Lower leg skin (tissue), 3 donors: ENCODE measurements around the gene FNDC3A.

Source experiments
- CTCF ChIP-seq, 3 donors: fragments of 450-650 bp; IDR thresholded peaks; one replicate each; pipeline ENCODE4 v1.5.1; 2016; ENCODE audit warnings: antibody characterized with exemption in 3 of 3, mild to moderate bottlenecking in 3 of 3, moderate library complexity in 2 of 3
- POLR2A ChIP-seq, 2 donors: fragments of 450-650 bp; IDR thresholded peaks; one replicate each; pipeline ENCODE4 v1.6.1; 2016 to 2017; ENCODE audit warnings: antibody characterized with exemption in 2 of 2, mild to moderate bottlenecking in 1 of 2, moderate library complexity in 1 of 2

- TF ChIP-seq CTCF (IDR thresholded peaks at IDR 0.05) (no peak), POLR2A (IDR thresholded peaks at IDR 0.05) (no peak)
Measured at GRCh38 chr13:48993150-48993549, 17.4 kb downstream of the FNDC3A start.
